ENCODE data around the gene ZNF827.

The ZNF827 gene

GRCh38 chr4:145824463-145824862, 114.2 kb downstream of the ZNF827 start:
- DNase-seq (ENCODE audit: low read depth): no peak

GRCh38 chr4:145823743-145824142, 114.9 kb downstream of the ZNF827 start:
- no peak for DNase-seq (ENCODE audit: low read depth)

GRCh38 chr4:145822581-145822980, 116.0 kb downstream of the ZNF827 start:
- no peak for DNase-seq (ENCODE audit: low read depth)

GRCh38 chr4:145822181-145822580, 116.4 kb downstream of the ZNF827 start:
- no peak for DNase-seq (ENCODE audit: low read depth)

- DNase-seq (ENCODE audit: low read depth): no peak
Measured at GRCh38 chr4:145821766-145822165, 116.9 kb downstream of the ZNF827 start.

- no peak for DNase-seq (ENCODE audit: low read depth)
Measured at GRCh38 chr4:145820407-145820806, 118.2 kb downstream of the ZNF827 start.

GRCh38 chr4:145819853-145820181, 118.8 kb downstream of the ZNF827 start:
- no peak for DNase-seq (ENCODE audit: low read depth)

GRCh38 chr4:145819101-145819852, 119.3 kb downstream of the ZNF827 start:
- DNase-seq (ENCODE audit: low read depth): no peak

GRCh38 chr4:145818011-145818410, 120.6 kb downstream of the ZNF827 start:
- DNase-seq (ENCODE audit: low read depth): no peak

- no peak for DNase-seq (ENCODE audit: low read depth)
Measured at GRCh38 chr4:145816091-145816490, 122.5 kb downstream of the ZNF827 start.

- DNase-seq (ENCODE audit: low read depth): no peak
Measured at GRCh38 chr4:145815626-145816025, 123.0 kb downstream of the ZNF827 start.

- DNase-seq (ENCODE audit: low read depth): no peak
Measured at GRCh38 chr4:145815027-145815612, 123.5 kb downstream of the ZNF827 start.

- DNase-seq (ENCODE audit: low read depth): no peak
Measured at GRCh38 chr4:145814246-145814645, 124.4 kb downstream of the ZNF827 start.

GRCh38 chr4:145812919-145813318, 125.7 kb downstream of the ZNF827 start:
- DNase-seq (ENCODE audit: low read depth): no peak

GRCh38 chr4:145808848-145809512, 129.6 kb downstream of the ZNF827 start:
- no peak for DNase-seq (ENCODE audit: low read depth)

GRCh38 chr4:145808021-145808650, 130.5 kb downstream of the ZNF827 start:
- DNase-seq (ENCODE audit: low read depth): peak; percentile 86

- no peak for DNase-seq (ENCODE audit: low read depth)
Measured at GRCh38 chr4:145805490-145805889, 133.1 kb downstream of the ZNF827 start.

GRCh38 chr4:145804116-145804515, 134.5 kb downstream of the ZNF827 start:
- DNase-seq (ENCODE audit: low read depth): peak; percentile 65

- DNase-seq (ENCODE audit: low read depth): no peak
Measured at GRCh38 chr4:145799223-145799622, 139.4 kb downstream of the ZNF827 start.

GRCh38 chr4:145797278-145797677, 141.3 kb downstream of the ZNF827 start:
- no peak for DNase-seq (ENCODE audit: low read depth)

GRCh38 chr4:145796346-145796745, 142.3 kb downstream of the ZNF827 start:
- DNase-seq (ENCODE audit: low read depth): no peak

GRCh38 chr4:145795521-145795920, 143.1 kb downstream of the ZNF827 start:
- DNase-seq (ENCODE audit: low read depth): no peak

GRCh38 chr4:145792429-145792828, 146.2 kb downstream of the ZNF827 start:
- no peak for DNase-seq (ENCODE audit: low read depth)

All from HS-5 (cell line).